GM12801 (cell line): ENCODE results near the gene GAREM1.

Experiments used
- CTCF ChIP-seq: IDR thresholded peaks from one replicate; pipeline ENCODE4 v1.5.1; 2011; ENCODE audit warnings: control low read depth; ENCODE audit not compliant: insufficient read length; ENCODE audit errors: extremely low read depth

GAREM1 gene

GRCh38 chr18:32368170-32368569, 102.5 kb downstream of the GAREM1 start:
- TF ChIP-seq CTCF: no peak

GRCh38 chr18:32366586-32367538, 103.8 kb downstream of the GAREM1 start:
- no peak for TF ChIP-seq CTCF

- TF ChIP-seq CTCF: no peak
These were observed 108.2 kb downstream of the GAREM1 start for GRCh38 chr18:32362484-32362883.

DNA sequence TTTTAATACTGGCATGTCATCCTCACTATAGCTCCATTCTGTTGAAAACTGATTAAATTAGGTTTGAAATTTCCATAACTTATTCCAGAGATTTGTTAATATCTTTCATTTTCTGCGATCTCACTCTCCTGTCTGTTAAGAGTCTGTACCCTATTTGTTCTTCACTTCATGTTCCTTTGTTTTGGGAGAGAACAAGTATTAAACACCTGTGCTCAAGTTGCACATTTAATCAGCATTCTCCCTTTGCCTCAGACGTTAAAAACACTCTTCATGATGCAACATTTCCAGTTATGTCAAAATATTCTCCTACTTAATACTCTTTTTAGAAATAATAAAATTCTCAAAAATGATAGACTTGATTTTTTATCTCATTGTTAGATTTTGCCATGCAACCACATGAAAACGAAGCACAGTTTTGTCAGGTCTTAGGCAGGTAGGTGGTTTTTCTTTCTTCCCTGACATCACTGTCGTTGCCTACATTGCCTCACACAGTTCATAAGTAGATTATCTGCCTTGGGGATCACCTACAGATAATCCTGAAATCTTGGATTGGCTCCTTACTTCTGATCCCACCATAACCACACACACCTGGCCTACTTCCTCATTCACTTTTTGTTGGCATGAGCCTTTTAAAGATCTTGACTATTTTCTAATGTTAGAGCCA, 109.9 kb downstream of the GAREM1 start:
- TF ChIP-seq CTCF: no peak

DNA sequence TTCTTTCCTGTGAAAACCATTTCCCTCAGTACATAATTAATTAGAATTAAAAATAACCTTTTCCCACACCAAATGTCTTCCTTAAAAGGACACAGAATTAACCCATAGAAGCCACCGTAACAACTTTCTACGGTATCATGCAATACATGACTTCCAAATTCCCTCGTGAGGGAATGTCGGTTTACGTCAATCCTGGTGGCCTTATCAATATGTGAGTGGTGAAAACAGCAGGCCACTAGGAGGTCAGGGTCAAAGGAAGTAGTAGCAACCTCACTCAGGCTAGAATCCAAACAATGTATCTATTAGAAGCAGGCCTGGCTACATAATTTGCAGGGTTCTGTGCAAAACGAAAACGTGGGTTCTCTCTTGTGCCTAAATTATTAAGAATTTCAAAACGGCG, 112.2 kb downstream of the GAREM1 start:
- TF ChIP-seq CTCF: no peak

GRCh38 chr18:32358075-32358474, 112.6 kb downstream of the GAREM1 start:
- no peak for TF ChIP-seq CTCF

- TF ChIP-seq CTCF: no peak
These were observed 114.8 kb downstream of the GAREM1 start for GRCh38 chr18:32355896-32356295.
